GM21529 (cell line): Measurements from ENCODE around the gene PTPRK.
"Not testable (repeated sequence)": the region's sequence is repeated elsewhere in the genome, so short reads cannot be mapped to it uniquely, and the experiment has no call there.

Source experiments
- ATAC-seq: cut with Tn5 transposase; IDR thresholded peaks from one replicate; pipeline ENCODE4 v1.9.1; 2021; ENCODE audit not compliant: unreplicated experiment

The PTPRK gene

DNA sequence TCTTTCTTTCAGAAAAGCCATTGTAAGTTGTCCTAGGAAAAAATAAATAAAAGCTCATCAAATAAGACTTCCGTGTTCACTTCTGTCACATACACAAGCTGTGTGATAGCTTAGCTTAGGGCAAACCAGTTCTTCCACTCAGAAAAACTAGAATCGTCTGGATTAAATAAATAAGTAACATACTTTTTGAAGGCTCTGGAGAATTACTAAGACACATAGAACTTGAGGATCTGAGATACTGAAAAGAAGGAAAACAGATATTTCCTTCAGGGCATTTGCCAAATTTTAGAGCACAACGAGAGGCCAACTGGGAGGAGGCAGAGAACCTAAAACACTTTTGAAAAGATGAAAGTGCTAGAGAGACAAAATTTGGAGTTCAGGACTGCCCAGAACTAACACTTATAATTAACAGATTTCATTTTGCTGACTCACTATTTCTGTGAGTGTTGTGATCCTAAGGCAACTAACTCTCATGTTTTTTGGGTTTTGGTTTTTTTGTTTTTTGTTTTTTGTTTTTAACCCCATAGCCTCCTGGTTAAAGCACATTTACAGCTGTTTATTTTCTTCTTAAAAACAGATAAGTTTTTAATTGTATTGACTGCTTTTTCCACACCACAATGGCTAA lies 580.8 kb downstream of the PTPRK start:
- ATAC-seq, result no peak

DNA sequence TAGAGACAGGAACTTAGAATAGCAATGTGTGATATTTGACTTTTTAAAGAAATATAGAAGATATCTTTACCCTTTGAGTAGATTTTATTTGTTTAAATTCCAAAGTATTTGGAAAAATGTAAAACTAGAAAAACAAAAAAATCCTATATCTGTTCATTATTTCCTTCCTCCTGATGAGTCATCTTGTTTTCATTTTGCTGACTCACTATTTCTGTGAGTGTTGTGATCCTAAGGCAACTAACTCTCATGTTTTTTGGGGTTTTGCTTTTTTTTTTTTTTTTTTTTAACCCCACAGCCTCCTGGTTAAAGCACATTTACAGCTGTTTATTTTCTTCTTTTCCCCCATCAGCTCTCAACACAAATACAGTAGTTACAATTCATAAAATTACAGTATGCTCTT lies 581.7 kb downstream of the PTPRK start:
- ATAC-seq, result no peak

DNA sequence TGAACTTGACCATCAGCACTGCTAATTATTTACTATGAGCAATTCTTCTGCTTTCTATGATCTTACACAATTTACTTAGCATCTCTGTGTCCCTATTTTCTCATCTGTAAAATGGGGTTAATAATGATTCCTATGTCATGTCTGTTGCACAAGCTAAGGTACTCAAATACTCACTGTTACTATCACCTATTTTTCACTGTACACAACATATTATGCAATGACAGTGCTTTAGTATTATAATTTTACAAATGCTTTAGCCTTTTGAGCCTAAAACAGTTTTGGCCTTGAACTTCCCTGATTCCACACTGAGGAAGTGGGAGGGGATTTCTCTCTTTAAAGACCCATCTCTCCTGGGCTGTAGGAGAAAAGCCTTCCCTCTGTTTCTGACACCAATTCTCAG lies 582.7 kb downstream of the PTPRK start:
- no peak for ATAC-seq

DNA sequence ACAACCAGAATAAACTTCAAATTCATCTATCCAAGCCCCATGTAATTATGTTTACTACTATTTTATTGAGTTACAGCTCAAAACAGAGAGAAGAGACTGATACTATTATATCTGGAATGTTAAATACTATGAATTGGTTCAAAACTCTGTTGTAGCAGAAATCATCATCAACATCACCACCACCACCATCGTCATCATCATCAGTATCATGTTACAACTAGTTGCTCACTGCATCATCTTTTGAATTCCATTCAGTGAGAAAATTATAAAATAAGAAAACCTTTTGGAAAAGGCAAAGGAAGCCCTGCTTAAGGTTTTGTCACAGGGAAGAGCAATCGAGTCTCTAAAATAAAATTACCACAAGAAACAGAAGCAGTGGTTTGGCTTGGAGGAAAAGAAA lies 583.3 kb downstream of the PTPRK start:
- no peak for ATAC-seq

DNA sequence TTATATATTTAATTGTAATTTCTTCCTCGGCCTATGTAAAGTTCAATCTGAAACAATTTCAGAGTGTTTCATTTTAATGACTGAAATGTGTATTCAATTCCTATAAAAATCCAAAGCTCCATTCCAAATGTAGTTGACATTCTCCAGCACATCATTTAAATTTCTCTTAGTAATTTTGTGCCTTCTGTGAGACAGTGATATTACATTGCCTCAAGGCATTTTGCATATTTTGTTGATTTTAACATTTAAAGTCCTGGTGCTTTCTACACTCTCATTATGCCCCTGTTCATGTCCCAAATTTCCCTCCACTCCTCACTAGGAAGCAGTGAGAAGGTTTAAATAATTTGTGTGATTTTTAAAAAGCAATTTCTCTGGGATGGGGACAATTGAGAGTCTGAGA lies 585.4 kb downstream of the PTPRK start:
- ATAC-seq, result no peak

DNA sequence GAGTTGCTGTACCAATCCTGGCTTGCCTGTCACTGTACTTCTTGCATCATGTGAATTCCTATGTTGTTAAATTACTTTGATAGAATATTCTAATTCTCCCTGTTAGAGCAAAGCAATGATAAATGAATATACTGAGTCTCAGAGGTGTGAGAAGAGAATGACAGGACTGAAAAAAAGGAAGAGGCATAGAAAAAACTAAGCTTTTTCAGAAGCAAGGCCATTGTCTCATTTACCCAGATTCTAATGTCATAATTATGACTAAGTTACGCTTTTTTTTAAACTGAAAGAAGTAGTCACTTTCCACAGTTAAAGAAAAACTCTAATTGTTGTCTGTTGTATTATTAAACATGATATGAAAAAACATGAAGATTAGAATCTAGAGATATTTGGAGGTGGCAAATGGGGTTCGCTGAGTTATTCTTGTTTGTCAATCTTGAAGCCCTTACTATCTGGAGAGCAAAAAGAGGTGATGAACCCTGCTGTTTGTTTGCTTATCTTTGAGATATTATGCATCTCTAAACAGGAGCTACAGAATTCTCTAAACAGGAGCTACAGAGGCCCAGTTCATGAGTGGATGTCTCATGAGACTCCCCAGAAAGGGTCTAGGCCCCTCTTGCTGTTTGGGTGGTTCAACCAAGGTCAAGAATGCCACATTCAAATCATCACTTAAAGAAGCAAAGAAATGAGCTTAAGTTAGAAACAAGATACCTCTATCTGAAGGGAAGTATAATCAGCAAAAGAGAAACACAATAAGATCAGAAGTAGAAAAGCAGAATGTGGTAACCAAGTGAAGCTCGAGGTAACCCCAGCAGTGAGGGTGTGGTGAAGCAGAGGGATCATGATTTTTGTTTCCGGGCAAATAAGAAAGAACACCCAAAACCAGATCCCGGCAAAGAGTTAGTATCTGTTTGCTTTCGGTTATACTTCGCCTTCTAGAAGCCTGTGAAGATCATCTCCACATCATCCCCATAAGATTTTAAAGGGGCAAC lies 586.3 kb downstream of the PTPRK start:
- ATAC-seq, result no peak

DNA sequence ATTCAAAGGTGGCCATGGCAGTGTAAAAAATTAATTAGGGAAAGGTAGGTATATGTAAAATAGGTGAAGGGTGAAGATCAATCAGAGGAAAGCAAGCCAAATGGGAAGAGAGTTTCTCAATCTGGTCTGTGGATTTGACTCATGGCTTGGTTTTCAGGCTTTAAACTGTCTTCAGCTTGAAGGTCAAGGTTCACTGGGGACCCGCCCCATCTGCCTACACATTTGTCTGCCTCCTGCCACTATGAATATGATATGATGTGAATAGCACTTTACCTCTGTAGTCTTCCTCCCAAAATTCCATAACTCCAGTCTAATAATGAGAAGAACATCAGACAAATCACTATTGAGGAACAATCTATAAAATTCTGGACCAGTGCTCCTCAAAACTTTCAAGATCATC lies 587.3 kb downstream of the PTPRK start:
- ATAC-seq, result no peak

DNA sequence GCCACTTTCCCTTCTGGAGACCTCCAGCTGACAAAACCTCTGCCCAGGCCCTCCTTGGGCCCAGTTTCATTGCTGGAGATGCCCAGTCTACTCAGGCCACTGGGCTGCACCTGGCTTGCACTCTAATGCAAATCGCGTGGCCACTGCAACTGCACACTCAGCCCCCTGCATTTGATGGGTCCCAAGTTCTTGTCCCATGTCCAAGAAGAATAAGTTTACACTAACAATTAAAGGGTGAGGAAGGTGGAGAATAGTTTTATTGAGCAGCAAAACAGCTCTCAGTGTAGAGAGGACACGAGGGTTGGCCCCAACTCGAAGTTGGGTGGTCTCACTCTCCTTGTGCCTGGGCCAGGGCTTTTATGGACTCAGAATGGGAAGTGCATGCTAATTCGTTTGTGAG lies 587.7 kb downstream of the PTPRK start:
- no peak for ATAC-seq

DNA sequence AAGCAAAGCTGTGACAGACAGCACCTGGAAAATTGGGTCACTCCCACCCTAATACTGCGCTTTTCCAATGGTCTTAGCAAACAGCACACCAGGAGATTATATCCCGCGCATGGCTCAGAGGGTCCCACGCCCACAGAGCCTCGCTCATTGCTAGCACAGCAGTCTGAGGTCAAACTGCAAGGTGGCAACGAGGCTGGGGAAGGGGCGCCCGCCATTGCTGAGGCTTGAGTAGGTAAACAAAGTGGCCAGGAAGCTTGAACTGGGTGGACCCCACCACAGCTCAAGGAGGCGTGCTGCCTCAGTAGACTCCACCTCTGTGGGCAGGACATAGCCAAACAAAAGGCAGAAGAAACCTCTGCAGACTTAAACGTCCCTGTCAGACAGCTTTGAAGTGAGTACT lies 594.0 kb downstream of the PTPRK start:
- ATAC-seq, result not testable (repeated sequence)

DNA sequence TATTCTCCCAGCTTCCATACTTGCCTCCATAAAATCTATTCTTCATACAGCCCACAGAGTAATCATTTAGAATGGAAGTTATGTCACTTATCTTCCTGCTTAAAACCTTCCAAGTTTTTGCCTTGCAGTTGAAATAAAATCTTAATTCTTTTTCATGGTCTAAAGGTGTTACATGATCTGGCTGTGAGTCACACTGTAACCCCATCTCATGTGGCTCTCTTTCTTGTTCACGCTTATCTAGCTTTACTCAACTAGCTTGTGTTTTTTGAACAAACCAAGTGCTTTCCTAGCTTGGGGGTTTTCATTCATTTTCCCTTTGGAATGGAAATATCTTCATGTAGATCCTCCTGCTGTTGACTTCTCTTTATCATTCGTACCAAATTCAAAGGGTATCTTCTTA lies 596.0 kb downstream of the PTPRK start:
- ATAC-seq, result no peak

DNA sequence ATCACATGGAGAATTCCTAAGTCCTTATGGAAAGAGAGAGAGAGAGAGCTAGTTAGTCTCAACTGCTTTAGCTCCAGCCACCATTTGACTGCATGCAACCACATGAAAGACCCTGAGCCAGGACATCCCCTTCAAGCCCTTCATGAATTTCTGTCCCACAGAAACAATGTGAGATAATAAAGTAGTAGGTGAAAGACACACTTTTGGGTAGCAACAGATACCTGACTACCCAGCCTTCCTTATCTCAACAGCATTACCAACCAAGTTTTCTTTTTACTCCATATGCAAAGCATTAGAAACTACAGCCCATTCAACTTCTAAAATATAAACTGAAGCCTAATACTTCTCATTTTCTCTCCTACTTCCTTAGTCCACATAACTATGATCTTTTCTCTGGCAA lies 596.4 kb downstream of the PTPRK start:
- no peak for ATAC-seq

DNA sequence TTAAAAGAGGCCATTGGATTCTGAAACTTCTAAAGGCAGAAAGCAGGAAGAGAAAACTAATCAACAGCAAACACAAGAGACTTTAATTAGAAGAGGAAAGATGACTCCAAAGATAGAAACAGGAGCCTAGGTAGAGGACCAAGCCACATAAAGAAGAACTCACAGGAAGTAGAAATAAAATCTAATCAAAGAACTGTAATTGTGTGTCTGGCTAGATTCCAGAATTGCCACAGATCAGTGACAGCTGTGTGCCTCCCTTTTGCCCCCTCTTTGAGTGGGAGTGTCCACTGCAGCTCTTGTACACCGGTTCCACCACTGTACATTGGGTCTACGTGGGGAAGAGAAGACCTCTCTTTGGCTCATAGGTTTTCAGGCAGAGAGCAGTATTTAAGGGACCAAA lies 597.3 kb downstream of the PTPRK start:
- ATAC-seq, result no peak

DNA sequence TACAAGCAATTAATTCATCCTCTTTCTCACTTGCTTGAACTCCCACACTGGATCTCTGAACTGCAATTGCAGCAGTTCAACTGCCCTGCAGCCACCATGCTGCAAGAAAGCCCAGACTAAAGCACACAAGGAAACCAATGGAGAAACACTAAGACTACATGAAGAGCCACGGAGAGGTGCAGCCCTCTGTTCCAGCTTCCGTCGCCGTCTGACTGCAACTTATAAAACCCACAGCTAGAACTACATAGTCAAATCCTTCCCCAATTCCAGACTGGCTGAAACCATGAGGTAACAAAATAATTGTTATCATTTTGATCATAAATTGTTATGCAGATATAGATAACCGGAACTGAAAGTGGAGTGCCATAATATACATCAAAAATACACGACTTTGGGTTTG lies 598.4 kb downstream of the PTPRK start:
- no peak for ATAC-seq

DNA sequence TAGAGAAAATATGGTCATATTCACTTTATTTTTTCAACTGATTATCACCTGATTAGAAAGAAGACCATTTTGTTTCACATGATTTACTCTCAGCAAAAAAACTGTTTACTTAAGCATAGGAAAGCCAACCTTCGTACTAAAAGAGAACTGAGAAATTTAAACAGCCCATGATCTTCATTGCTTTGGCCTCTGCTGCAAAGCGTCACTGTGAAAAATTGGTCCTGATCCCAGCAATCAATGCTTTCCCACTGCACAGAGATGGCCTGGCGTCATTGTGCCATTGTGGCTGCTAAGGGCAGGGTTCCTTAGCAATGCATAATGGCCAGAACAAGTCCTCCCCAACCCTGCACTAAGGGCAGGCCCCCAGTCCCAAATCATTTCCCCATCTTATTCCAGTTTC lies 599.6 kb downstream of the PTPRK start:
- no peak for ATAC-seq
